ENCODE measurements around the gene KCTD10. TPM values are rescaled to one million over a fixed set of nuclear protein-coding genes. Genes with fewer than 3 reads are reported as not detected.

KCTD10 gene
- total RNA-seq, 1 experiment from 2014 or later = 44.7 TPM

GRCh38 chr12:109518820-109519665 is 41.9 kb upstream of the KCTD10 start:
- peak; percentile 80 for ATAC-seq
- H3K27ac Mint-ChIP-seq = peak overlapping the region; percentile 84; the same call in 1 of the 2 replicates
- no peaks in the 10 kb centered on the region for H3K9me3 Mint-ChIP-seq
- no peak overlapping the region for H3K4me3 Mint-ChIP-seq
- TF ChIP-seq ETV6 (CRISPR knock-in tag; IDR thresholded peaks at IDR 0.05) = no peak
- TF ChIP-seq CTCF (IDR thresholded peaks at IDR 0.05) = peak; percentile 72; the same call in 1 of the 2 replicates
- peaks cover 37% of the 10 kb centered on the region for H3K36me3 Mint-ChIP-seq
- H3K4me1 Mint-ChIP-seq = peaks cover 6% of the 10 kb centered on the region
- peak; percentile 70 for DNase-seq (ENCODE audit: low spot score)
- POLR2A ChIA-PET = no interaction called here
- CTCF ChIA-PET = interaction anchor here (0.6 to 2.8 kb wide), 36 partner anchors 9 to 364 kb away, joined by 3 to 31 read pairs (median 4); partner anchors contain the start of genes MMAB and MVK
- no peaks in the 10 kb centered on the region for H3K27me3 Mint-ChIP-seq (ENCODE audit: low read depth)

GRCh38 chr12:109517619-109518018 is 40.5 kb upstream of the KCTD10 start:
- CTCF ChIA-PET = interaction anchor here (0.5 to 2.7 kb wide), 5 partner anchors 16 to 590 kb away, joined by 3 to 7 read pairs (median 5); no protein-coding TSS in a partner anchor
- H3K27me3 Mint-ChIP-seq (ENCODE audit: low read depth) = no peaks in the 10 kb centered on the region
- ATAC-seq (no peak), DNase-seq (ENCODE audit: low spot score) (no peak)
- peaks cover 6% of the 10 kb centered on the region for H3K4me1 Mint-ChIP-seq
- H3K36me3 Mint-ChIP-seq = peaks cover 37% of the 10 kb centered on the region
- no peaks in the 10 kb centered on the region for H3K9me3 Mint-ChIP-seq
- no peak overlapping the region for H3K4me3 Mint-ChIP-seq
- H3K27ac Mint-ChIP-seq = no peak overlapping the region; the same call in 1 of the 2 replicates
- POLR2A ChIA-PET = no interaction called here
- TF ChIP-seq FOXP4 (CRISPR knock-in tag; IDR thresholded peaks at IDR 0.05) (no peak), FOXK1 (CRISPR knock-in tag; IDR thresholded peaks at IDR 0.05) (no peak), ZNF396 (CRISPR knock-in tag; IDR thresholded peaks at IDR 0.05; ENCODE audit: borderline replicate concordance) (no peak), ZNF263 (CRISPR knock-in tag; IDR thresholded peaks at IDR 0.05; ENCODE audit: low read depth) (no peak), ZNF138 (CRISPR knock-in tag; conservative IDR thresholded peaks at IDR 0.05) (no peak), USF1 (CRISPR knock-in tag; IDR thresholded peaks at IDR 0.05) (no peak), CBFB (CRISPR knock-in tag; IDR thresholded peaks at IDR 0.05; ENCODE audit: low read depth) (no peak), CDX4 (CRISPR knock-in tag; IDR thresholded peaks at IDR 0.05; ENCODE audit: borderline replicate concordance) (no peak), ATF2 (CRISPR knock-in tag; IDR thresholded peaks at IDR 0.05; ENCODE audit: borderline replicate concordance, low read depth) (no peak), USF2 (CRISPR knock-in tag; IDR thresholded peaks at IDR 0.05) (no peak), IRF2 (CRISPR knock-in tag; IDR thresholded peaks at IDR 0.05; ENCODE audit: borderline replicate concordance, low read depth) (no peak), ARID4B (CRISPR knock-in tag; IDR thresholded peaks at IDR 0.05; ENCODE audit: borderline replicate concordance) (no peak), TP53 (CRISPR knock-in tag; IDR thresholded peaks at IDR 0.05) (no peak), GRHL2 (CRISPR knock-in tag; IDR thresholded peaks at IDR 0.05; ENCODE audit: insufficient replicate concordance, severe bottlenecking) (no peak), GTF2I (CRISPR knock-in tag; conservative IDR thresholded peaks at IDR 0.05) (no peak), PREB (CRISPR knock-in tag; IDR thresholded peaks at IDR 0.05; ENCODE audit: borderline replicate concordance) (no peak), PRRX2 (CRISPR knock-in tag; IDR thresholded peaks at IDR 0.05) (no peak), OVOL2 (CRISPR knock-in tag; IDR thresholded peaks at IDR 0.05; ENCODE audit: borderline replicate concordance) (no peak)
